CD4-positive, alpha-beta T cell treated with Interleukin-17A for 1 hour (primary cell): ENCODE data around the gene SERPINB2.
"Not testable (repeated sequence)": the region's sequence is repeated elsewhere in the genome, so short reads cannot be mapped to it uniquely, and the experiment has no call there.

Source experiments
- DNase-seq: peaks from one replicate; pipeline ENCODE4 v3.0.0-alpha.2; 2020

The SERPINB2 gene

DNA sequence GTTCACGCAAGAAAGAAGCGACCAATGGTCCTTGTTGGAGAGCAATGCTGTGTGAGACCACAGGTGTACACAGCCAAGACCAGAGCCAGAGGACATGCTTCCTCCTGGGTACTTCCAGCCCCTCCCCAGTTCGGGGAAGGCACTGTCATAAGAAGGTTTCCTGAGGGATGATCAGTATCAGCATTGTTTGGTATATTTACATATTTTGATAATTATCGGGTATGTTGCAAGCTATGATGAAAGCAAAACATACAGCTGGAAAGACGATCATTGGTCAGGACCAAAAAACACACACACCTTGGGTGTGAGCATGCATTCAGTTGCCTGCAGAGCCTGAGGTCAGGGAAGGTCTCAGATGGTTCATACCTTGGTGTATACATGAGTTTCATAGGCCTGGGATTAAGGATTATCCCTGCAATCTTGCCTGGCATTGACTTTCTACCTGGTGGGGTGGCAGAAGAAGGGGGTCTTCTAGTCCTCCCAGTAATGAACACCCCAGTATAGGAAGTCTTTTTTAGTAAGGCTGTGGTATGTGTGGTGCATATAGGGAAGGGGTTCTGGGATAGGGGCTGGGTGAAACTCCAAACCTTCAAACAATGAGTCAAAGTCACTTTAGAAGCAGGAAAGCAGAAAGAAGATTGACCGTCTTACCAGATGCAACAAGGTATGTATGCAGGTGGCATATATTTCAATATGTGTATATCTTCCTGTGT is 2.9 kb downstream of the SERPINB2 start:
- DNase-seq, result no peak

DNA sequence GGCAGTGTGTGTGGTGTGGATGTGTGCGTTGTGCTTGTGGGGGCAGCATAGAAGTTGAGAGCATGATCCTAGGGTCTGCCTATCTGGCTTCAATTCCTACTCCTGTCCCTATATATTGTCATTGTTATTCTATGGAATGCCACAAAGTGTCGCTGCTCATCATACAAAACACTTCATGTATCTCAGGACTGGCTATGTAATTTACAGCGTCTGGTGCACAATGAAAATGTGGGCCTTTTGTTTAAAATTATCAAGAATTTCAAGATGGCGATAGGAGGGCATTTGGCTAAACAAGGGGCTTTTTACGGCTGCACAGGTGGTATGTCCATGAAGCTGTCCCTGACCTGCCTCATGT is 3.4 kb downstream of the SERPINB2 start:
- no peak for DNase-seq

DNA sequence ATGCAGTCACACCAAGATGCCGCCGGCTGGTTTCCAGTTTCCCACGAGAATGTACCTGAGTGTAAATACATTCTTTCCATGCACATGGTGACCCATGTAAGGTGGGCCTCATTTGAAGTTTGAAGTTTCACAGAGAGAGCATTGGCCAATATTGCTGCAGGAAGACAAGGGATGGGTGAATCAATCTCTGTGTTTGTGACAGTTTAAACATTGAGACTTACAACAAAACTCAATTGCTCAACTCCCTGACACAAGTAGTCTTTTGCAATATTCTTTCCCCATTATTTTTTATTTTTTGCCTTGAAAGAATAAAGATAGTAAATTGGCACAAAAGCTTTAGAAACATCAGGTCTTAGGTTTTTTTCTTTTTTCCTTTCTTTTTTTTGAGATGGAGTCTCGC is 5.1 kb downstream of the SERPINB2 start:
- no peak for DNase-seq

DNA sequence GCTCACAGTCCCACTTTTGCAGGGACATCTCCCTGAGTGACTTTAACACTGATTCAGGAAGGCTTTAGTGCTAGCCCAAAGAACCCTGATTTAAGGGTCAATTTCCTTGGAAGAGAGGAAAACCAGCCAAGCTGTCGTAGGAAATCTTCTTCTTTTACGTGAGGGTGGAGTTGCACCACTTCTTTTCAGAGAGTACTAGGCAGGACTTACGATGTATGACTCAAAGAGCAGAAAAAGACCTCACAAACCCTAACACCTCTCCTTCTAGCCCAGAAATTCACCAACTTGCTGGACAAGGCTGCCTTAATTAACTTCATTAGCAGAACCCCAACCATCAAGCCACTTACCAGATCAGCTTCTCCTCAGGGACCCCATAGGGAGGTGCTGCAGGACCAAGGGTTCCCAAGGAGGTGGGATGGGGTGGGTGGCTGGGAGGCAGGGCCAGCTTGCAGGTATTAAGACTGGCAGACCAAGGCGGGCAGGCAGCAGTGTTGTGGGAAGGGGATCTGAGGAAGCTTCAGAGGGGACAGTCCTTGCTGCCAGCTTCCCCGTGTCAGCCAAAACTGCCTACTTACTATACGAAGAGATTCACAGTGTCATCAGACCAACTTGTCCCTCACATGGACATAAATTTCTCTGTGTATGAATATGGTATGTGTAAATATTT is 6.7 kb downstream of the SERPINB2 start:
- no peak for DNase-seq

DNA sequence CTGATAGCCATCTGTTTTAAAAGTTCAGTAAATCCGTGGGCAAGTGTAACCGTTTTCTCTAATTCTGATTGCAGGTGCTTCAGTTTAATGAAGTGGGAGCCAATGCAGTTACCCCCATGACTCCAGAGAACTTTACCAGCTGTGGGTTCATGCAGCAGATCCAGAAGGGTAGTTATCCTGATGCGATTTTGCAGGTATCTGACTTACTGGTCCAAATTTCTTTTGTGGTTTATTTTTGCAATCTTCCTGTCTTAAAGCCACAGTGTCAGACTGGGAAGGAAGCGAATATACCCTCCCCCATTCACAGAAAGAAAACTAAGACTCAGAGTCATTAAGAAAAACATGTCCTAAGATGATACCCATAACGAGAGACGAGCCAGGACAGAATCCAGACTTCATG is 7.7 kb downstream of the SERPINB2 start:
- no peak for DNase-seq

DNA sequence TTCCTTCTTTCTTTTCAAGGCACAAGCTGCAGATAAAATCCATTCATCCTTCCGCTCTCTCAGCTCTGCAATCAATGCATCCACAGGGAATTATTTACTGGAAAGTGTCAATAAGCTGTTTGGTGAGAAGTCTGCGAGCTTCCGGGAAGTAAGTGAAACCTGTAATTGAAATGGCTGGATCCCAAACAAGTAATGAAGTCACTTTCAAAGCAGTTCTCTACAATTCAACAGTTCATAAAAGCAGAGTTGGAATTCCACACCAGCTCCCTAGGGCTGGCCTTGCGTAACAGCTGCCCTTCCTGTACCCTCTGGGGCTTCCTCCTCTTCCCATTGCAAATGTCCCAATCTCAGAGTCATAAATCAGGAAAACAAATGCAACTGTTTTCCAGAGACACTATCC is 9.6 kb downstream of the SERPINB2 start:
- DNase-seq, result no peak

DNA sequence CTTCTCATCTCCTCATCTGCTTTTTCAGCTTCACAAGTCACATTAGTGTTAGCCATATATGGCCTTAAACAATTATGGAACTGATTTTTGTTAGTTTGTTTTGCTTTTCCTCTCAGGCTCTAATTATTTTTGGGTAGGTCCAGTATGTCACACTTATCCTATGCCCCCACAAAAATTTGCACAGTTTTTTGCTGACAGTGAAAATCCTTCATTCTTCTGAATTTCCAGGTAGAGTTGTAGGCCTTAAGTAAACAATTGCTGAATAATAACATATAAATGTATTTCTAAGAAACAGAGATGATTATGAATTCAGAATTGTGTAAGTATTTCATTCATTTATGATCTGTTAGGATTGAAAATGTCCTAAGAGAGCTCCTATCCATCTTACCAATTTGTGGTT is 11.7 kb downstream of the SERPINB2 start:
- no peak for DNase-seq

DNA sequence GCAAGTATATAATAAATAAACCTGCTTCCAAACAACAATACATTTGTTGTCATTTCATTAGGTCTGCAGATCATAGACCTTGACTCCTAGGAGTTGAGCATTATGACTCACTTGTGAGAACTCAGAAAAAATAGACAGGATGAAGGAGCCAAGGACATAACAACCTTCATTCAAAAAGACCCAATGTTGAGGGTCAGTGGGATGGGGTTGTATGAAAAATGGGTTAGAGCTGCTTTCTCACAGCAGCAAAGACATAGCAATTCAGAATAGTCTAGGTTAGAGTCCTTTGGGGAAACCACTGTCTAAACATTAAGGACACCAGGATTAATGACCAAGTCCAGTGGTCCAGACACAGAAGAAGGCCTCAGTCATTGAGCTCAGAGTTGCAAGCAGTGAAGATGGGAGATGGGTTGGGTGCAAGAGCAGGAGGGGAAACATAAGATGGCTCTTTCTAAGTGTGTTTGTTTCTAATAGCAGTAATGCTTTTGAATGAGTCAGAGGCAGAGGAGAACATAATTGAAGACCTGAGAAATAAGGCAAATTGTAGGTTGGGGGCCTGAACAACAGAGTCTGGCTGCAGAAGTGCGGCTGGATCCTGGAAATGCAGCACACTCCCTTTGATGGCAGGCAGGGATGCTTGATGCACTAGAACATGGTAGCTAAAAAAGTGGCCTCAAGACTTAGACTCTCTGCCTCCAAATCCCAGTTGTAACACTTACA is 16.5 kb downstream of the SERPINB2 start:
- no peak for DNase-seq

DNA sequence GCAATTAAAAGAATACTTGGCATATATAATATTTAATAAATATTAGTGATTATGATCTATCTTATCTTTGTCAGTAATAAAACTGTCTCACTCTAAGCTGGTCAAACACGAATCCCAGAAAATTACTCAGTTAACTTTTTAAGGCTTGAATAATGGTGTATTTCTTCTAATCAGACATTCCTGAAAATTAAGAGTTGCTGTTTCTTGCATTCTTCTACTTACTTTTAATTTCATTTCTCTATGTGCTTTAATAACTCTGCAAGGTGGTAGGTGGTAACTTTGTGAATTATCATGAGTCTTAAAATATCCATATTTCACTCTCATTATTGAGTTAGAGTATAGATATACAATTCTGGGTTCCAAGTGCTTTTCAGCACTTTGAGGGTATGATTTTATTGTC is 17.2 kb downstream of the SERPINB2 start:
- DNase-seq, result no peak

DNA sequence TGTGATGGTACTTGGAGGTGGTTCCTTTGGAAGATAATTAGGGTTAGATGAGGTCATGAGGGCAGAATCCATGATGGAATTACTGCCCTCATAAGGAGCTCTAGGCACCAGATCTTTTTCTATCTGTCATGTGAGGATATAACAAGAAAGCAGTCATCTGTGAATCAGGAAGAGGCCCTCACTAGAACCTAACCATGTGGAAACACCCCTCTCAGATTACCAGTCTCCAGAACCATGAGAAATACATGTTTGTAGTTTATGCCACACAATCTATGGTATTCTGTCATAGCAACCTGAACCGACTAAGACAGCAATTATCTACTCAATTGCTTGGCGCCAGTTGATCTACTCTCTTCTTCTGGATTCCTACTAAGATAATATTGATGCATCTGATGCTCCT is 17.9 kb downstream of the SERPINB2 start:
- DNase-seq, result no peak

DNA sequence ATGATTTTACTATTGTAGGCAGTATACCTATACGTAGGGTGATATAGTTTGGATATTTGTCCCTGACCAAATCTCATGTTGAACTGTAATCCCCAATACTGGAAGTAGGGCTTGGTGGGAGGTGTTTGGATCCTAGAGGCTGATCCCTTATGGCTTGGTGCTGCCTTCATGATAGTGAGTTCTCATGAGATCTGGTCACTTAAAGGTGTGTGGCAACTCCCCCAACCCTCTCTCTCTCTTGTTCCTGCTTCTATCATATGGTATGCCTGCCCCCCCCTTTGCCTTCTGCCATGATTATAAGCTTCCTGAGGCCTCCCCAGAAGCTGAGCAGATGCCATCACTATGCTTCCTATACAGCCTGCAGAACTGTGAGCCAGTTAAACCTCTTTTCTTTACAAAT is 18.6 kb downstream of the SERPINB2 start:
- no peak for DNase-seq

DNA sequence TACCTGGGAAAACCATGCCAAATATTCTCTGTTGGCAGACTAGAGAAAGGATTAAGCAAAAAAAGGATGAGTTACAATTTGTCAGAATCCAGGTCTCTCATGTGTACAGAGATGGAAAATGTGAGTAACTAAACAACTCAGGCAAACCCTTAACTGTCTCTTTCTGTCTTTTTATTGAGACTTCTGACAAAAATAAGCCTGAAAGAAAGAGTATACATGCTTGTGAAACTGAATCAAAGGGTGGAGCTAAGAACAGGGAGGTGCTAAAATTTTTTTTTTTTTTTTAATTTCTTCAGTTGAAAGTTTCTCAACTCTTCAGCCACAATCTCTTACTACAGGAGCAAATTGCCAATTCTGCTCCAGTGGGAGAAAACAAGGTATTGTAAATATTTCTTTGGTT is 20.2 kb downstream of the SERPINB2 start, which contains the start of gene SERPINB10:
TSS of gene SERPINB10 (plus strand) at position 295 of the 400 bp plus-strand sequence. CDS start 7,553 bp downstream, outside the sequence.
- DNase-seq, result no peak

DNA sequence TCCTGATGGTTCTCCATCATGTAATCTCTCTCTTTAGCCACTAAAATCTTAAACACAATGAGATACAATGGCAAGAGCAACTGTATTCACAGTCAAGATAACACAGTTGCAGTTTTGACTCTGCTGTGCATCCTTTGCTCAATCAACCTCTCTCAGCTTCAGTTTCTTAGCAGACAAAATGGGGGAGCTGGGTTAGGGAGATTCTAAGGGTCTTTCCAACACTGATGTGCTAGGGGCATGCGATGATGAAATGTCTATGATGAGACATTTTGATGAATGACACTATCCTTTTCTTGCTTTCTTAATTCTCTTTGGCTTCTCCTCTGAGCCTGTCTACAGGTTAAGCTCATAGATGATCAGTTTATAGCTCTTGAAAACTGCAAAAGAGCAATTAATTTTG is 21.4 kb downstream of the SERPINB2 start:
- no peak for DNase-seq

DNA sequence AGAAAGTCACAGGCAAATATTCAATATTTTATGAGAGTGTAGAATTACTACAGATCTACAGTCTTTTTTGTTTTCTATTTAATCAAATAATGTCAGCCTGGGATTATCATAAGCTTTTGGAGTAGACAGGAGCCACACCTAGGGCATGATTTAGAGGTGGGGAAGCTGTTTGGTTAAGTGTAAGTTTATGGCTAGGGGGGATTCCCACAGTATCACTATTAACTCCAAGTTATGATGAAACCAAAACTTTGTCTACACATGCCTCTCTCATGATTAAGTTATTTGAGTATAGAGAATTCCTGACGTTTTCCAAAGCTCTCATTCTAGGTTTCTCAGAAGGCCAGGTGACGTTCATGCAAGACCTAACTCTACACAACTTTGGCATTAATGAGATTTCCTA is 22.4 kb downstream of the SERPINB2 start:
- DNase-seq, result no peak

DNA sequence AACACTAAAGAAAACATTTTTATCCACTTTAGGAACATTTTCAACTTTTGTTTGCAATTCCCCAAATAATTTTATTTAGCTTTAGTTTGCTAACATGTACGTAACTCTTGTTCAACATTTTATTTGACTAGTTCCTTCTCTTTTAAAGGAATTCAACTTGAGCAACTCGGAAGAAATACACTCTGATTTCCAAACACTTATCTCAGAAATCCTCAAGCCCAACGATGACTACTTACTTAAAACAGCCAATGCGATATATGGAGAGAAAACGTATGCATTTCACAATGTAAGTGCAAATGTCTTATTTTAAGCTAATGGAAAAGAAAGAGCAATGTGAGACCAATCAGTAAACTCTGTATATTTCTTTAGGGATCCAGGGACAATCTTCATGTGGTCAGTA is 30.3 kb downstream of the SERPINB2 start:
- DNase-seq, result no peak

DNA sequence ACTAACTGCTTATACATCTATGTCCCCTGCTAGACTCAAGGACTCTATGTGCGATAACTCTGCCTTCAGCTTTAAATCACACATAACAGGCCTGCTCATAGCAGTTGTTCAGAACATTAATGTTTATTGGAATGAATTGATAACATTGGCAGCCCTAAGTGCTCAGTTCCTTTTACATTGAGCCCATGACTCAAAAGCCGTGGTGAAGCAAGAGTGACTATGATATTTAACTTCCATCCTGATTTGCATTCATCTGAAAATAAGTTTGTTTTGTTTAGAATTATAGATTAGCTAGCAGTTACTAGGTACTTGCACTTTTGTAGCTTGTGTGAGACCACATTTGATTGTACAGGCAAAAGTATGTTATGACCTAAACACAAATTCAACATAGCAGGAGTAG is 34.5 kb downstream of the SERPINB2 start:
- no peak for DNase-seq

DNA sequence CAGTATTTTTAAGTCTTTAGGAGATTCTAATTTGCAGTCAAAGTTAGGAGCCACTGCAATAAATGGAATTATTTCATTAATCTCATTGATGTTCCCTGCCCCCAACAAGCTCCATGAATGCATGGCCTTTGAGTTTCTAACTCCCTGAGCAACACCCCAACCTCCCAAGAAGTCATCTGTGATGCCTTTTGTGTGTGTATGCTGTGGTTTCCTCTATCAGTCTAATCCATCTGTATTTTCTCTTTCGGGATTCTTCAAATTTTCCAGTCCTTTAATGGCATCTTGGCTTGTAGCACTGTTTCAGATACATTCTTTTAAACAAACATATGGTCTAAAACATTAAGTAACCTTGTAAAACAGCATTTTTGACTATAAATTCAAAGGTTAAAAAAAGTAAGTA is 37.0 kb downstream of the SERPINB2 start:
- DNase-seq, result no peak

DNA sequence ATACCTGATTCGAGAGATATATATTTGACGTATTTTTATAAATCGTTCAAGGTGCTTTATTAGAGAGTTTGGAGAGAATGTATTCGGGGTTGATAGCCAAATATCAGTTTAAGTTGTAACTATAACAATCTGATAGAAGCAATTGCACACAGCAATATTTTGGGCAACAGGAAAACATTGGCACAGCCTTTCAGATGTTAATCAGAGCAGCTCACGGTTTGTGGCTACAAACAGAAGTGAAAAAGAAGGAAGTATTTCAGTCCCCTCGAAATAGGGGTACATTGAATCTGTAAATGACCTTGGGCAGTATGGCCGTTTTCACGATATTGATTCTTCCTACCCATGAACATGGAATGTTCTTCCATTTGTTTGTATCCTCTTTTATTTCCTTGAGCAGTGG is 40.8 kb downstream of the SERPINB2 start:
- no peak for DNase-seq

DNA sequence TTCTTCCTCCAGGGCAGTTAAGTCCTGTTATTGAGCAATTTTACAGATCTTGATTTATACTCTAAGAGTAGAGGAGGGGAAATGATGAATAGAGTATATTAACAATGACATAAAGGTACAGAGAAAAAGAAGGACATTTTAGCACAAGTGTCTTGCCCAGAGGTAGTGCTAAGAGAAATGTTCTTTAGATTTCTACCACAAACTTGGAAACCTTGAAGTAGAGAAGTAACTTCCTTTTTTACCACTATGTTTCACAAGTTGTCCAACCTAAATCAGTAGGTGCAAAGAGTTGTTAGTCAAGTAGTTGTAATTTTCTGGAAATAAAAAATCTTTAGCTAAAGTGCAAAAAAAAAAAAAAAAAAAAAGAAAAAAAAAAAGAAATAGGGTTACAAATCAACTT is 41.9 kb downstream of the SERPINB2 start:
- not testable (repeated sequence) for DNase-seq

DNA sequence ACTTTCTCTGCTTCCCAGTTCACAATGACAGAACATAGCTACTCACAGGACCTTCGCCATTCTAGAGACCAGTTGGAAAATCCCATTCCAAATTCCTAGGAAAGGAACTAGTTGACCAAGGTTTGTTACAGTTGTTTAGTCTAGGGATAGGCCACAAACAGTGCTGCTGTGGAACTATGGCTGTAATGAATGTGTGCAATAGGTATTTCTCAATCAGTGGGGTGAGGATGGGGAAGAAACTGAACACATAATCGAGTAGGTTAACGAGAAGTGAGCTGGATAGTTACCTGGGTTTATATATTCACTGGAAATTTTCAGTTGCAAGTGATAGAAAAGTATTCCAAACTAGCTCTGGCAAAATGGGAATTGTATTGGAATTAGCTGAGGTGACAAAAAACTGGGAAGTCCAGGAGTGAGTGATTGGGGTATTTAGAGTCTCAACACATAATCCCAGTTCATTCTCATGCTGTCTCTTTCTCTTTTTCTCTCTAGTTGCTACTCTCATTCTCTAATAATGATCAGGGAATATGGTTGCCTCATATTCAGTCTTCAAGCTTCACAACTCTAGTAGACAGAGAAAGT is 43.4 kb downstream of the SERPINB2 start:
- DNase-seq, result no peak

DNA sequence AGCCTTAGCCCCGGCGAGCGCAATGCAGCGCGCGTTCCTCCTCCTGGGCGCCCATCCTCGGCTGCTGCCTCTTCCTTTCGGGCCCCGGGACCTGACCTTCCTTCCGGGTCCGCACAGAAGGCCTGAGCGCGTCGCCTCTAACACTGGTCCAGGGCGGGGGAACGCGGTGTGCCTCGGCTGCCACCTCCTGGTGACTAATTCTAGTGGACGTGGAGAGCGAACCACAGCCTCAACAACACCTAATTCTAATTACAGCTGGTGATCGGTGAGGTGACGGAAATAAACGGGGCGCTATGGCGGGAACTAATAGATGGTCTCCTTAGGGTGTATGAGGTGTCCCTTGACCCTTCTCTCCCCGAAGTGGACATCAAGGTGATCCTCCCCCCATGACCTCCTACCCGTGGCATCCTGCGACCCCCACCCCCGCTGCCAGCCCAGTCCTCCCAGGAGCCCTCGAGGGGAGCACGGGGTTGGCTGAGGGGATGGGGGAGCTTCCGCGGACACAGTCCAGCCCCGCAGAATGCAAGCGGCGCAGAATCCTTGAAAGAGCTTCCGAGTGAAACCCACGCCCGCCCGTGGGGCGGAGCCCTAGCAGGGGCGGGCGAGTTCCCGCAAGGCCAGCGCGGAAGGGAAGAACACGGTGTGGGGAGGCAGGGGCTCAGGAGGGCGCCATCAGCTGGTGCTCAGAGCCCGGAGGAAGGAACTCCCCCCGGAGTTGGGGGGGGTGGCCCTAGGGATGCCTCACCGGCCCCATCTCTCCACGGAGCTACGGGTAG is 48.8 kb downstream of the SERPINB2 start:
- peak; percentile 66 for DNase-seq

DNA sequence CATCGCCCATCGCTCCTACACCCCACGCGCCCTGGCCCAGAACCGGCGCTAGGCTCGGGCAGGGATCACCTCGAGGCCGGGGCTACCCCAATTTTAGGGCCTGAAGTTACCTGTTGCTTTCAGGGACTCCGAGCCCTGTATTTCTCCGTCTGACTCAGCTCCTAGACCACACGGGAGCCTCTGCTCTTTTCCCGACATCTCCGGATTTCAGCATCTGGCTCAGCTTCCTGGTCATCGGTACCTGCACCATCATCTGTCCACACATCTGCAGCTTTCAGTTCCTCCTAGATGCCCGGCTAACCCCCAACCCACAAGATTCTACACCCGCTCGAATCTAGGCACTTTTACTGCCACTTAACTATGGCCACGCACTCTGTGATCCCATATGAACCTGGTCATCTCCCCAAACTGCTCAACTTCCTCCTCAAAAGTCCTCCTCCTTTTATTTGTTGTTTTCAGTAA is 49.5 kb downstream of the SERPINB2 start:
- no peak for DNase-seq

DNA sequence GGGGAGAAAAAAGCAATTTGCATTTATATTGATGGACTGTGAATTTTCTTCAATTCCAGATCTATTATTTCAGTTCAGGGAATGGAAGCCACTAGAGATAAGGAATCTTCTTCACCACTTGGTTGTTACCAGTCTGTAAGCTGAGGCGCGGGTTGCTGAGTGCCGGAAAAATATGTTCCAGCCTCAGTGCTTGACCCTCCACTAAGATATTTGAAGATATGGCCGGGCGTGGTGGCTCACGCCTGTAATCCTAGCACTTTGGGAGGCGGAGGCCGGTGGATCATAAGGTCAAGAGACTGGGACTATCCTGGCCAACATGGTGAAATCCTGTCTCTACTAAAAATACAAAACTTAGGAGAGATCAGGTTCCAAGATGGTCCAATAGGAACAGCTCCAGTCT is 52.5 kb downstream of the SERPINB2 start:
- DNase-seq, result no peak
